Measurements from ENCODE around the gene WSCD1.

Gene WSCD1

GRCh38 chr17:6160911-6161855 lies 91.0 kb downstream of the WSCD1 start:
- DNase-seq (ENCODE audit: low read depth): no peak

- no peak for DNase-seq (ENCODE audit: low read depth)
Measured at GRCh38 chr17:6162216-6162615, 92.0 kb downstream of the WSCD1 start.

- no peak for DNase-seq (ENCODE audit: low read depth)
Measured at GRCh38 chr17:6162892-6163291, 92.7 kb downstream of the WSCD1 start.

GRCh38 chr17:6163612-6164333 lies 93.6 kb downstream of the WSCD1 start:
- DNase-seq (ENCODE audit: low read depth): no peak

- DNase-seq (ENCODE audit: low read depth): no peak
Measured at GRCh38 chr17:6164996-6165395, 94.8 kb downstream of the WSCD1 start.

- DNase-seq (ENCODE audit: low read depth): no peak
Measured at GRCh38 chr17:6165806-6166205, 95.6 kb downstream of the WSCD1 start.

GRCh38 chr17:6166492-6167179 lies 96.5 kb downstream of the WSCD1 start:
- no peak for DNase-seq (ENCODE audit: low read depth)

GRCh38 chr17:6168296-6168695 lies 98.1 kb downstream of the WSCD1 start:
- DNase-seq (ENCODE audit: low read depth): no peak

- no peak for DNase-seq (ENCODE audit: low read depth)
Measured at GRCh38 chr17:6170349-6170748, 100.2 kb downstream of the WSCD1 start.

- DNase-seq (ENCODE audit: low read depth): no peak
Measured at GRCh38 chr17:6172642-6173330, 102.6 kb downstream of the WSCD1 start.

GRCh38 chr17:6173653-6174052 lies 103.5 kb downstream of the WSCD1 start:
- no peak for DNase-seq (ENCODE audit: low read depth)
